HCT116 (cell line): ENCODE results near the gene ARAP1.

Experiments used
- POLR2AphosphoS5 ChIP-seq: IDR thresholded peaks from 2 replicates; pipeline ENCODE4 v1.6.1; 2011; ENCODE audit warnings: mild to moderate bottlenecking, low read depth, low read length, moderate library complexity
- YY1 ChIP-seq: IDR thresholded peaks from 2 replicates; pipeline ENCODE4 v1.6.1; 2011; ENCODE audit warnings: low read length, low read depth, moderate library complexity, mild to moderate bottlenecking; ENCODE audit not compliant: insufficient replicate concordance; ENCODE audit errors: extremely low read depth
- TF ChIP-seq, protein P1 (sequence below), 3 experiments: fragments of 200-600 bp in 1 of 3; sonication (generic) in 1 of 3; IDR thresholded peaks in 2 of 3; conservative IDR thresholded peaks in 1 of 3; 2 replicates each; pipeline ENCODE4 v1.5.1; 2012 to 2017; ENCODE audit warnings: low read depth in 2 of 3, low read length in 2 of 3, antibody characterized with exemption in 1 of 3, borderline replicate concordance in 1 of 3, control low read depth in 1 of 3, mild to moderate bottlenecking in 1 of 3, mixed read lengths in 1 of 3, mixed run types in 1 of 3, moderate library complexity in 1 of 3; ENCODE audit not compliant: insufficient read depth in 1 of 3

DNA sequence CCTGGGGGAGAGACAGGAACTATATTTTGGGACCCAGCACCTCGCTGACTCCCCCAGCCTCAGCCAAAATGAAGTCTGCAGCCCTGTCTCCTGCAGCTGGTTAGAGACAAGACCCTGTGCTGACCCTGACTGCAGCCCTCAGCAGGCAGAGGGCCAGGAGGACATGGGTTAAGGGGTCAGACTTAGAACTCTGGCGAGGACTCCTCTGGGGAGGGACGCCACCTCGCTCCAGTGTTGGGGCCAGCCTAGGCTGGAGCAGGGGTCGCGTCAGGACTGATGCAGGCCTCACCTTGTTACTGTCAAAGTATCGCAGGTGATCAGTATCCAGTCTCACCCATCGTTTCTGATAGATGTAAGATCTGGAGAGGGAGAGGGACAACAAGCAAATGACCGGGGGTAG lies 41.1 kb downstream of the ARAP1 start:
- TF ChIP-seq POLR2AphosphoS5 (no peak), YY1 (no peak)
- TF ChIP-seq, protein P1, sequence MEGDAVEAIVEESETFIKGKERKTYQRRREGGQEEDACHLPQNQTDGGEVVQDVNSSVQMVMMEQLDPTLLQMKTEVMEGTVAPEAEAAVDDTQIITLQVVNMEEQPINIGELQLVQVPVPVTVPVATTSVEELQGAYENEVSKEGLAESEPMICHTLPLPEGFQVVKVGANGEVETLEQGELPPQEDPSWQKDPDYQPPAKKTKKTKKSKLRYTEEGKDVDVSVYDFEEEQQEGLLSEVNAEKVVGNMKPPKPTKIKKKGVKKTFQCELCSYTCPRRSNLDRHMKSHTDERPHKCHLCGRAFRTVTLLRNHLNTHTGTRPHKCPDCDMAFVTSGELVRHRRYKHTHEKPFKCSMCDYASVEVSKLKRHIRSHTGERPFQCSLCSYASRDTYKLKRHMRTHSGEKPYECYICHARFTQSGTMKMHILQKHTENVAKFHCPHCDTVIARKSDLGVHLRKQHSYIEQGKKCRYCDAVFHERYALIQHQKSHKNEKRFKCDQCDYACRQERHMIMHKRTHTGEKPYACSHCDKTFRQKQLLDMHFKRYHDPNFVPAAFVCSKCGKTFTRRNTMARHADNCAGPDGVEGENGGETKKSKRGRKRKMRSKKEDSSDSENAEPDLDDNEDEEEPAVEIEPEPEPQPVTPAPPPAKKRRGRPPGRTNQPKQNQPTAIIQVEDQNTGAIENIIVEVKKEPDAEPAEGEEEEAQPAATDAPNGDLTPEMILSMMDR (IDR thresholded peaks at IDR 0.05 in 2 of 3, conservative IDR thresholded peaks at IDR 0.05 in 1 of 3; ENCODE audit: borderline replicate concordance in 1 of 3, insufficient read depth in 1 of 3, low read depth in 2 of 3, low read length in 2 of 3), result no peak
